HEK293T (cell line): ENCODE results near the gene KCNQ5.

Source experiments
- CTCF ChIA-PET: fragments of 350-600 bp; formaldehyde crosslinking; extraction: SDS; loops from one replicate; lab custom pipeline; 2021; ENCODE audit warnings: antibody characterized with exemption, inconsistent platforms; lab: Yijun Ruan, JAX
- POLR2A ChIA-PET: fragments of 350-600 bp; formaldehyde crosslinking; extraction: SDS; loops from one replicate; lab custom pipeline; 2020; ENCODE audit warnings: antibody characterized with exemption, inconsistent platforms; lab: Yijun Ruan, JAX
- DNase-seq: peaks from one replicate; pipeline ENCODE4 v3.0.0; 2012; ENCODE audit warnings: mixed read lengths; ENCODE audit errors: extremely low spot score
- ARNT ChIP-seq: fragments of 450-650 bp; IDR thresholded peaks from 2 replicates; pipeline ENCODE4 v1.6.1; 2017; ENCODE audit warnings: mild to moderate bottlenecking
- BHLHE40 ChIP-seq: fragments of 450-650 bp; IDR thresholded peaks from 2 replicates; pipeline ENCODE4 v1.6.1; 2016; ENCODE audit warnings: mild to moderate bottlenecking, moderate library complexity, borderline replicate concordance
- CTBP1 ChIP-seq: fragments of 450-650 bp; IDR thresholded peaks from 2 replicates; pipeline ENCODE4 v1.6.1; 2016; ENCODE audit warnings: borderline replicate concordance
- ELF4 ChIP-seq: fragments of 450-650 bp; IDR thresholded peaks from 2 replicates; pipeline ENCODE4 v1.6.1; 2017; ENCODE audit warnings: antibody characterized with exemption
- FOXA1 ChIP-seq: fragments of 450-650 bp; IDR thresholded peaks from 2 replicates; pipeline ENCODE4 v1.6.1; 2016; ENCODE audit warnings: mild to moderate bottlenecking
- FOXK2 ChIP-seq: fragments of 450-650 bp; IDR thresholded peaks from 2 replicates; pipeline ENCODE4 v1.6.1; 2016; ENCODE audit warnings: mild to moderate bottlenecking
- FOXM1 ChIP-seq: fragments of 450-650 bp; IDR thresholded peaks from 2 replicates; pipeline ENCODE4 v1.6.1; 2017; ENCODE audit warnings: mild to moderate bottlenecking, borderline replicate concordance
- HDGF ChIP-seq: fragments of 450-650 bp; IDR thresholded peaks from 2 replicates; pipeline ENCODE4 v1.6.1; 2017; ENCODE audit warnings: antibody characterized with exemption, borderline replicate concordance
- L3MBTL2 ChIP-seq: fragments of 450-650 bp; conservative IDR thresholded peaks from 2 replicates; pipeline ENCODE4 v1.6.1; 2016; ENCODE audit warnings: mild to moderate bottlenecking
- LEF1 ChIP-seq: fragments of 450-650 bp; IDR thresholded peaks from 2 replicates; pipeline ENCODE4 v1.6.1; 2017; ENCODE audit warnings: mild to moderate bottlenecking, borderline replicate concordance
- NFRKB ChIP-seq: fragments of 450-650 bp; IDR thresholded peaks from 2 replicates; pipeline ENCODE4 v1.6.1; 2016; ENCODE audit warnings: mild to moderate bottlenecking, moderate library complexity
- SP1 ChIP-seq: fragments of 450-650 bp; IDR thresholded peaks from 2 replicates; pipeline ENCODE4 v1.6.1; 2017
- SUZ12 ChIP-seq: fragments of 450-650 bp; IDR thresholded peaks from 2 replicates; pipeline ENCODE4 v1.6.1; 2016; ENCODE audit warnings: mild to moderate bottlenecking
- TARDBP ChIP-seq: fragments of 450-650 bp; IDR thresholded peaks from 2 replicates; pipeline ENCODE4 v1.6.1; 2016
- ZNF384 ChIP-seq: fragments of 450-650 bp; IDR thresholded peaks from 2 replicates; pipeline ENCODE4 v1.6.1; 2016
- TF ChIP-seq, protein P1 (sequence below): fragments of 450-650 bp; IDR thresholded peaks from 2 replicates; pipeline ENCODE4 v1.6.1; 2016

The KCNQ5 gene

DNA sequence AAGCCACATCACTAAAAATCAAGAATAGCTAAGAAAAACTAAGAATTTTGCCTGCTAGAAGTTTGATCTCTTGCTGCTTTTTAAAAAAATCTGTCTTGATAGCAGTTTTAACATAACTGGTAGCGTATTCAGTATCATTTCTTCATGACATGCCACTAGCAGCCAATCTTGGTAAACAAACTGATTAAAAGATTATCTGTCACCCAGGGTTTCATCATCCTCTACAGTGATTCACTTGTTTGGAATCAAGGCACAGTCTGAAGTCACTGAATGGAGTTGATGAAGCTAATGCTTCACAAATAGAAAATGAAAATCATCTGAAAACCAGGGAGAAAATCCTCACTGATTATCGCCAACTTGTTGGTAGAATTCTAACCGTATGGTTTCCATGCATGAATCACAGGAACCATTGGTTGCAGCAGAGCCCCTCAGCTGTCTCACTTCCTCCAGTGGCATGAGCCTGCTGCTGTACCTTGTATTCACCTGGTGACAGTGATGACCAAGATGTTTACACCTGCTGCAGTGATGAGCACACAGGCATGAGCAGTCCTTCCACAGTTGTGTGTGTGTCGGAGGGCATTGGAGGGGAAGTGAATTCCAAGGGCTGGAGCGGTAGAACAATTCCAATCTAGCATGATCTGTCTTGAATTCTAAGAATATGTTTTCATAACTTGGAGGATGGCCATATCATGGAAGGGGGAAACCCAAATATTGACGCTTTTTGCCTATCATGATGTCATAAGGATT lies 328.4 kb downstream of the KCNQ5 start:
- ChIA-PET CTCF (interaction anchor here (0.7 kb wide), 1 partner anchor 448 kb away, joined by 3 read pairs; no protein-coding TSS in a partner anchor), POLR2A (no interaction called here)
- TF ChIP-seq ARNT: no peak
- no peak for TF ChIP-seq FOXK2
- no peak for TF ChIP-seq HDGF
- TF ChIP-seq CTBP1: no peak
- TF ChIP-seq, protein P1, sequence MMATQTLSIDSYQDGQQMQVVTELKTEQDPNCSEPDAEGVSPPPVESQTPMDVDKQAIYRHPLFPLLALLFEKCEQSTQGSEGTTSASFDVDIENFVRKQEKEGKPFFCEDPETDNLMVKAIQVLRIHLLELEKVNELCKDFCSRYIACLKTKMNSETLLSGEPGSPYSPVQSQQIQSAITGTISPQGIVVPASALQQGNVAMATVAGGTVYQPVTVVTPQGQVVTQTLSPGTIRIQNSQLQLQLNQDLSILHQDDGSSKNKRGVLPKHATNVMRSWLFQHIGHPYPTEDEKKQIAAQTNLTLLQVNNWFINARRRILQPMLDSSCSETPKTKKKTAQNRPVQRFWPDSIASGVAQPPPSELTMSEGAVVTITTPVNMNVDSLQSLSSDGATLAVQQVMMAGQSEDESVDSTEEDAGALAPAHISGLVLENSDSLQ: no peak
- DNase-seq: no peak

DNA sequence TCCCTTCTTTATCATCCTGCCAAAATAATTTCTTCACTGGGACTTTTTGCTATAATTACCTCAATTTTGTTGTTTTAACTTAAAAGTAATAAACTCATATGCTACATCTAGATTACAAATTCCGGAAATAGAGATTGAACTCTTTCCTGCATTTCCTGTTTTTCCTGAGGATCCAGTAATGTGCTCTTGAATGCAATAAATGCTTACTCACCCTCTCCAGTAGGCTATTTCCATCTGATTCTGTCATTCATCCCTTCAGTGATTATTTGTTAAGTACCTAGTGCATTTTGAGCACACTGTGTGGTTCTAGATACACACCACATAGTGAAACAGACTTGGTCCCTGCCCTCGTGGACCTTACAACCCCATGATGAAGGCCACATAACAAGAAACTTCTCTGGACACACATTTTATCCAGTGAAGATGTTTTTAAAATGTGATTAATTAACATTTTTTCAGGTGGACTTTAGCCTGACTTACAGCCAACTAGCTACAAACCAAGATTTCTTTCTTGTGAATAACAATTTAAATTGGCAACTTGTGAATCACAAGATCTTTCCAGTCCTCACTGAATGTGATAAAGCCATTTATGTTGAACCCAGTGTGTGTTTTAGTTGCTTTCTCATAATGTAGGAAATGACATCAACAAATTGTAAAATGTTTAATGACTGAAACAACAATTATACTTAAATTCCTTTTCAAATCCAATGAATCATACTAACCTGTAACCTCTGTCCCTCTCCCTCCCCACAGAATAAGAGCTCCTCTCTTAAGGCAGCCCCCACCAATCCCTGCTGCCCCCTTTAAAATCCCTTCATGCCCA lies 331.2 kb downstream of the KCNQ5 start:
- ChIA-PET CTCF (no interaction called here), POLR2A (no interaction called here)
- TF ChIP-seq FOXA1: no peak
- no peak for TF ChIP-seq FOXM1
- TF ChIP-seq SUZ12: no peak
- no peak for TF ChIP-seq ZNF384
- TF ChIP-seq SP1: no peak
- TF ChIP-seq HDGF: no peak
- no peak for TF ChIP-seq CTBP1
- TF ChIP-seq BHLHE40: no peak
- no peak for TF ChIP-seq ARNT
- DNase-seq: no peak

DNA sequence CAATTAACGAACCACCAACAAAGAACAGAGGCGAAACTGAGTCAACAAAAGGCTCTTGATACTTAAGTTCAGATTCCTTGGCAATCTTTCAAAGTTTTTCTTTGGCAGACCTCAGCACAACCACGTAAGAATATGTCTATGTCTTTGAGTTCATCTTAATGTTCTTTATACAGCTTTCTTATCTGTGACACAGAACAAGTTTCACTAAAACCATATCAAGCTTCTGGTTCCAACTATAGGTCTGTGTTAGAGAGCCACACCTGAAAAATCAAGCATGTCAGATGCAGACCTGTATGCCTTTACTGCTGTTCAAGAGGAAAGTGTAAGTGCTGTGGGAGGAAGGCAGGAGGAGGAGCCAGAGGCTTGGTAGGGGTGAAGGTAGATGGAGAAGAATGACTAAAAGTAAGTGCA lies 332.1 kb downstream of the KCNQ5 start:
- ChIA-PET CTCF (no interaction called here), POLR2A (no interaction called here)
- no peak for DNase-seq
- TF ChIP-seq FOXA1: no peak
- no peak for TF ChIP-seq SUZ12
- no peak for TF ChIP-seq TARDBP
- TF ChIP-seq ARNT: no peak
- TF ChIP-seq SP1: no peak
- no peak for TF ChIP-seq CTBP1
- no peak for TF ChIP-seq L3MBTL2
- no peak for TF ChIP-seq FOXM1
- TF ChIP-seq BHLHE40: no peak
- TF ChIP-seq LEF1: no peak
- no peak for TF ChIP-seq HDGF
- TF ChIP-seq FOXK2: no peak

DNA sequence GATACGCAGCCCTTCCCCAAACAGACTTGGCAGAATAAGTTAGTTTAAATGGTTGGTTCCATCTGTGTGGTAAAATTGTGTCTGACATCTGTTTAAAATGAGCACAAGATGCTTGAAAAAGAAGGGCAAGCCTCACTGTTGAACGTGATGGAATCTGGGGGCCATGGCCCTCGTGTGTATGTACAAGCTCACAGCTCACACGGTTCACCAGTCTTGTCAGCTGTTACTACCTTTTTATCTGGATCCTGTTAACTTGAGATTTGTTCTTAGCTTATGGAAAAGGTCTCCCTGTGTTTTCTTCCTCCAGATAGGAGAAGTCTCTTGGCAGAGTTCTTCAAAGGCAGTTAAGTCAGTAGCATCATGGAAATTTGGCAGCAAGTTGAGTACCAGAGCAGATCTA lies 332.9 kb downstream of the KCNQ5 start:
- no peak for DNase-seq
- ChIA-PET POLR2A (no interaction called here), CTCF (no interaction called here)
- TF ChIP-seq TARDBP (no peak), ZNF384 (no peak), SUZ12 (no peak), SP1 (no peak), ARNT (no peak), HDGF (no peak)

DNA sequence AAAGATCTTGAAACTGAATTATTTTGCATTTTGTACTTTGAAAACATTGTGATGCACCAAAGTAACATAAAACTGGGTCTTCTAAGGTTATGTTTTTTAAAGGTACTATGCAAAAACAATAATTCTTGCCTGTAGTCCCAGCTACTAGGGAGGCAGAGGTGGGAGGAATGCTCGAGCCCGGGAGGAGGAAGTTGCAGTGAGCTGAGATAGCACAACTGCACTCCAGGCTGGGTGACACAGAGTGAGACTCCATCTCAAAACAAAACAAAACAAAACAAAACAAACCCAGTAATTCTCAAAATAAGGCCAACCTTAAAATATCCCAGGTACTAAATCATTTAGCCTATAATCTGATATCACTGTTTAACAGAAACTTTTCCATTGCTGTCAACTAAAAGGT lies 333.8 kb downstream of the KCNQ5 start:
- CTCF ChIA-PET: no interaction called here
- POLR2A ChIA-PET: no interaction called here
- TF ChIP-seq, protein P1: no peak
- no peak for TF ChIP-seq FOXA1
- no peak for TF ChIP-seq TARDBP
- TF ChIP-seq FOXK2: no peak
- TF ChIP-seq FOXM1: no peak
- TF ChIP-seq ZNF384: no peak
- no peak for TF ChIP-seq HDGF
- TF ChIP-seq SUZ12: no peak
- no peak for TF ChIP-seq CTBP1
- TF ChIP-seq SP1: no peak
- TF ChIP-seq NFRKB: no peak
- no peak for TF ChIP-seq ELF4
- no peak for TF ChIP-seq ARNT
- no peak for TF ChIP-seq BHLHE40
- no peak for TF ChIP-seq LEF1
- no peak for TF ChIP-seq L3MBTL2
- no peak for DNase-seq

DNA sequence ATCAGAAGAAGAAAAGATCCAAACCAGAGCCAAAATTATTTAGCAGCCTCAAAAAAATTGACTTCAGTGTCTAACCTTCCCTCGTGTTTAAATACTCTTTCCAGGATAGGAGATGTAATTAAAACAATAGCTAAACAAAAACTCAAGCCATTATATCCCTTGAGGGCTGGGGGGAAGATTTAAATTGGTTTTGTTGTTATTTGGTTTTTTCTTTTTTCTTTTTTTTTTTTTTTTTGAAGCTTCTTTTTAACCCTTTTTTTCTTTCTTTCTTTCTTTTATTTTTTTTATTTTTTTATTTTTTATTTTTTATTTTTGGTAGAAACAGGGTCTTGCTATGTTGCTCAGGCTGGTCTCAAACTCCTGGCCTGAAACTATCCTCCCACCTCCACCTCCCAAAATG lies 334.4 kb downstream of the KCNQ5 start:
- no peak for TF ChIP-seq ARNT
- no peak for TF ChIP-seq ZNF384
- TF ChIP-seq L3MBTL2: no peak
- no peak for TF ChIP-seq SP1
- ChIA-PET CTCF (no interaction called here), POLR2A (no interaction called here)
- no peak for DNase-seq

DNA sequence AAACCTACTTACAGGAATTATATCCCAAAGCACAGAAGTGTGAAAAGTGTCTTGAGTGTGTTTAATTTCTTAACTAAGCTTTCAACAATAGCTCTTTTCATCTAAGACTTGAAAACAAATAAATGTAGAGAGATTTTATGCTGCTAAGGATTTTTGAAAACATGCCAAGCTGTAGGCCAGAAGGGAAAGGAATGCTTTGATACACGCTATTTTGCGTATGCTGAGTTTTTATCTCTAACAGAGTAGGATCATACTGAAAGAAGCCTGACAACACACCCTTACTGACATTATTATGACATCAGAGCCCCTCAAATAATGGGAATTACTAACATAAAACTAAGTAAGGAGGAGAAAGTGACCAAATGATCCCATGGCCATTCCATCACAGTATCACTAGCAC lies 338.0 kb downstream of the KCNQ5 start:
- ChIA-PET CTCF (no interaction called here), POLR2A (no interaction called here)
- no peak for TF ChIP-seq FOXK2
- no peak for TF ChIP-seq ELF4
- TF ChIP-seq TARDBP: no peak
- no peak for TF ChIP-seq LEF1
- TF ChIP-seq HDGF: no peak
- TF ChIP-seq FOXA1: no peak
- no peak for TF ChIP-seq ARNT
- no peak for TF ChIP-seq CTBP1
- TF ChIP-seq BHLHE40: no peak
- TF ChIP-seq SUZ12: no peak
- no peak for DNase-seq
